Measurements from ENCODE around the gene PHETA2. TPM values are rescaled to one million over a fixed set of nuclear protein-coding genes. Genes with fewer than 3 reads are reported as not detected.
"Not testable (repeated sequence)": the region's sequence is repeated elsewhere in the genome, so short reads cannot be mapped to it uniquely, and the experiment has no call there.

Gene PHETA2
- total RNA-seq, 1 donor from 2014 or later = 15.4 TPM

DNA sequence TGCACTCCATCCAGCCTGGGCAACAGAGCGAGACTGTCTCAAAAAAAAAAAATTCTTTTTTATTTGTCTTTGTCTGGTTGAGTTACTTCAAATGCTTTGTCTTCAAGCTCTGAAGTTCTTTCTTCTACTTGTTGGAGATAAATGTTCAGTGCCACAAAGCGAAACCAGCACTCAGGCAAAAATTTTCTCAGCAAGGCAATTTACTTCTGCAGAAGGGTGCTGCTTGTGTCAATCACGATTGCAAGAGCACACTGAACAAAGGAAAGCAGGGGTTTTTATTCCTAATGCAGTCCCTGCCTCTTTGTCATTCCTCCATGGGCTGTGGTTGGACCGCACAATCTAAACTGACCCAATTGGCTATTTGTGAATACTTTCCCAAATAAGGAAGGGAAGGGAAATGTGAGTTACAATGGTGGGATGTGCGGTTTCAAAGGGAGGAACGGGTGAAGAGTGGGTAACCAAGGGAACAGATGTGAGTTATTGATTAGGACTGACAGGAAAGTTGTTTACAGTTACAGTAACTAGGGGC, 30.3 kb downstream of the PHETA2 start:
- DNase-seq (ENCODE audit: low spot score) = not testable (repeated sequence)

- no peak for DNase-seq (ENCODE audit: low spot score)
These were observed 34.8 kb downstream of the PHETA2 start for GRCh38 chr22:42108848-42109247.

DNA sequence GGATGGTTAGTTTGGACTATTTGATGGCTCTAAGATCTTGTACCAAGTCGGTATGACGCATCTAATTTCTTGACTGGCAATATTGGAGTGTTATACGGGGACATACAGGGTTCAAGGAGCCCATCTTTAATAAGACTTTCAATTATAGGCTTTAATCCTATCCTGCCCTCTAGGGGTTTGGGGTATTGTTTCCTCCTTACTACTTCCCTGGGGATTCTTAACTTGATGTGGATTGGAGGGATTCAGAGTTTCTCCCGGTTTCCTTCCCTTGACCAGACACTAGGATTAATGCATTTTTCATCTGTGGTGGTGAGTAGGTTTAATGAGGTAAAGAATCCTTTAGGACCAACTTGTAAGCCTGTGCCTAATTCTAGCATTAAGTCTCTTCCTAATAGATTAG, 37.8 kb downstream of the PHETA2 start:
- no peak for DNase-seq (ENCODE audit: low spot score)

DNA sequence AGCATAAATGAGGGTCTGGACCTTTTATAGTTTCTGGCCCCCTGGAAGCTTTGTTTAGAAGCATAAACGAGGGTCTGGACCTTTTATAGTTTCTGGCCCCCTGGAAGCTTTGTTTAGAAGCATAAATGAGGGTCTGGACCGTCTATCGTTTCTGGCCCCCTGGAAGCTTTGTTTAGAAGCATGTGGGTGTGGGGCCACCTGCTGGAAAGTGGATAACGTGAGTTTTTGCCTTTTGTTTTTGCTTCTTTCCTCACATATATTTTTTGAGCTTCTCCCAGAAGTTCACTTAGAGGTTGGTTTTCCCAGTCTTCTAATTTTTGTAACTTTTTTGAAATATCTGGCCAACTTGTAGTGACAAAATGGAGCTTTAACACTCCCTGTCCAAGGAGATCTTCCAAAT, 38.7 kb downstream of the PHETA2 start:
- DNase-seq (ENCODE audit: low spot score) = not testable (repeated sequence)

DNA sequence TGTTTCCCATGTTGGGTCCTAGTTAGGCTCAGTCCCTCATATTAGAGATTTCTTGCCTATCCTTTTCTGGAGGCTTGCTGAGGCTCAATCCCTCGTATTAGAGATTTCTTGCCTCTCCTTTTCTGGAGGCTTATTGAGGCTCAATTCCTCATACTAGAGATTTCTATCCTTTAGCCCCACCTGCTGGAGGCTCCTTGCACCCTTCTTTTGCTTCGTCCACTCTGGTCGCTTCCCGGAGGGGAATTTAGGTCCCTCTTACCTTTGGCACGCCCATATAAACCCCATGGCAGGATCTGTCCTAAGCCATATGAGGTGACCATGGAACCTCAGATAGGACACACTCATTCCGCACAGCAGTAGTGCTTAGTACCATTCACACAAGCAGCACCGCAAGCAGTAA, 40.7 kb downstream of the PHETA2 start:
- DNase-seq (ENCODE audit: low spot score) = no peak

GRCh38 chr22:42115420-42115830, 41.4 kb downstream of the PHETA2 start:
- DNase-seq (ENCODE audit: low spot score) = not testable (repeated sequence)

DNA sequence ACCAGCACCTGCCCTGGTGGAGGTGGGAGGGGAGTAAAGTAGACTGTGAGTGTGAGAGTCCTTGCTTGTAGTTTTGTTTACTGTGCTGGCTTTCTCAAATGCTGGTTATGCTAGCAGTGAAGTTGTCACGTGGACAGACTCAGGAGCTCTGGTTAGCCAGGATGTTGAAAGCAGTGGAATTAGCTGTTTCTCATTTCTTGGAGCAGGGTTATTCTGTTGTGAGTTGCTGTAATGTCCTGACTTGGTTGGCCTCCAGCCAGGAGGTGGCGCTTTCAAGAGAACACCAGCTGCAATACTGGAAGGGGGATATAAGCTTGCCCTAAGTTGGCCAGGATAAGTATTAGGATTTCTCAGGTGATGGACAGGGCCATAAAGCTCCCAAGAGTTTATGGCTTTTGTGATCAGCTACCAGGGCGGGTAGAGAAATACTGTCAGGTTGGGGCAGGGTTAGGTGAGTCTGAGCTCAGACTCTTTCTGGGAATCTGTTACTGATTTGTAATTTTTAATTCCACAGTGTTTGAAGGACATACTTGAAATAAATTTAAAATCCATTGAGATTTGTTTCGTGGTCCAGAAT, 42.9 kb downstream of the PHETA2 start:
- no peak for DNase-seq (ENCODE audit: low spot score)

- DNase-seq (ENCODE audit: low spot score) = not testable (repeated sequence)
These were observed 46.4 kb downstream of the PHETA2 start for GRCh38 chr22:42120231-42121021.

GRCh38 chr22:42123529-42123928, 49.5 kb downstream of the PHETA2 start:
- DNase-seq (ENCODE audit: low spot score) = not testable (repeated sequence)

- no peak for DNase-seq (ENCODE audit: low spot score)
These were observed 53.6 kb downstream of the PHETA2 start for GRCh38 chr22:42127606-42128005.

GRCh38 chr22:42128007-42128406, 54.0 kb downstream of the PHETA2 start:
- DNase-seq (ENCODE audit: low spot score) = not testable (repeated sequence)

Other genes with a start within 250 kb of the PHETA2 start
- 26.0 TPM for gene SREBF2, start 241.1 kb upstream of the PHETA2 start, total RNA-seq (ENCODE audit: insufficient read depth, low replicate concordance)
- gene SHISA8, start 159.2 kb upstream of the PHETA2 start, total RNA-seq (ENCODE audit: insufficient read depth, low replicate concordance) = not detected
- gene TNFRSF13C, start 147.4 kb upstream of the PHETA2 start, total RNA-seq (ENCODE audit: insufficient read depth, low replicate concordance) = 0.48 TPM
- not detected for gene CENPM, start 127.1 kb upstream of the PHETA2 start, total RNA-seq (ENCODE audit: insufficient read depth, low replicate concordance)
- 0.48 TPM for gene SEPTIN3, start 104.8 kb upstream of the PHETA2 start, total RNA-seq (ENCODE audit: insufficient read depth, low replicate concordance)
- 6.0 TPM for gene WBP2NL, start 75.5 kb upstream of the PHETA2 start, total RNA-seq (ENCODE audit: insufficient read depth, low replicate concordance)
- gene NAGA, start 3.4 kb upstream of the PHETA2 start, total RNA-seq (ENCODE audit: insufficient read depth, low replicate concordance) = 34.9 TPM
- 0.96 TPM for gene SMDT1, start 5.5 kb downstream of the PHETA2 start, total RNA-seq (ENCODE audit: insufficient read depth, low replicate concordance)
- 34.2 TPM for gene NDUFA6, start 16.5 kb downstream of the PHETA2 start, total RNA-seq (ENCODE audit: insufficient read depth, low replicate concordance)
- 1.2 TPM for gene CYP2D6, start 56.6 kb downstream of the PHETA2 start, total RNA-seq (ENCODE audit: insufficient read depth, low replicate concordance)
- gene TCF20, start 196.4 kb downstream of the PHETA2 start, total RNA-seq (ENCODE audit: insufficient read depth, low replicate concordance) = 15.2 TPM